NCI-H345 treated with DMSO at 0.1 percent for 48 hours (cell line): ENCODE data around the gene DSG3.

ENCODE experiments used
- DNase-seq: peaks from one replicate; lab custom pipeline; 2025; ENCODE audit not compliant: unreplicated experiment; lab: John Stamatoyannopoulos, UW

DSG3 gene

GRCh38 chr18:31447530-31448191 lies at the start of gene DSG3:
TSS of gene DSG3 (plus strand) at chr18:31447741. CDS start at chr18:31447878, 137 bp downstream.
- no peak for DNase-seq

GRCh38 chr18:31398191-31398590 lies 49.4 kb upstream of the DSG3 start:
- no peak for DNase-seq

- DNase-seq: no peak
These were observed 48.1 kb upstream of the DSG3 start for GRCh38 chr18:31399306-31400032.

GRCh38 chr18:31401156-31402025 lies 46.1 kb upstream of the DSG3 start:
- no peak for DNase-seq

- DNase-seq: no peak
These were observed 45.5 kb upstream of the DSG3 start for GRCh38 chr18:31402026-31402373.

- DNase-seq: no peak
These were observed 44.1 kb upstream of the DSG3 start for GRCh38 chr18:31403409-31403808.

- DNase-seq: no peak
These were observed 39.9 kb upstream of the DSG3 start for GRCh38 chr18:31407649-31408048.

- DNase-seq: no peak
These were observed 38.3 kb upstream of the DSG3 start for GRCh38 chr18:31409276-31409675.

GRCh38 chr18:31410716-31411483 lies 36.6 kb upstream of the DSG3 start:
- DNase-seq: no peak

GRCh38 chr18:31413137-31413536 lies 34.4 kb upstream of the DSG3 start:
- no peak for DNase-seq

- DNase-seq: no peak
These were observed 29.7 kb upstream of the DSG3 start for GRCh38 chr18:31417850-31418249.

GRCh38 chr18:31419457-31419932 lies 28.0 kb upstream of the DSG3 start:
- no peak for DNase-seq

- no peak for DNase-seq
These were observed 27.5 kb upstream of the DSG3 start for GRCh38 chr18:31420032-31420431.

- no peak for DNase-seq
These were observed 27.0 kb upstream of the DSG3 start for GRCh38 chr18:31420524-31420923.

- no peak for DNase-seq
These were observed 23.1 kb upstream of the DSG3 start for GRCh38 chr18:31424383-31424988.

- no peak for DNase-seq
These were observed 21.5 kb upstream of the DSG3 start for GRCh38 chr18:31426021-31426420.

- DNase-seq: no peak
These were observed 20.6 kb upstream of the DSG3 start for GRCh38 chr18:31426871-31427406.

GRCh38 chr18:31428211-31428610 lies 19.3 kb upstream of the DSG3 start:
- no peak for DNase-seq

GRCh38 chr18:31429623-31430022 lies 17.9 kb upstream of the DSG3 start:
- no peak for DNase-seq

GRCh38 chr18:31430072-31430471 lies 17.5 kb upstream of the DSG3 start:
- DNase-seq: no peak
